Calu3 (cell line): ENCODE results near the gene FBXO45. TPM values are rescaled to one million over a fixed set of nuclear protein-coding genes. Genes with fewer than 3 reads are reported as not detected.

Experiments
- BruUV-seq: library from RNA; stranded (reverse); fragments of 400-500 nt; replicated peaks from 2 replicates; lab custom pipeline; 2021; lab: Mats Ljungman, UMichigan
- CTCF ChIA-PET: fragments of 300-600 bp; sonication (Branson Sonifier 250); formaldehyde crosslinking; loops from one replicate; lab custom pipeline; 2022; ENCODE audit warnings: antibody characterized with exemption; lab: Charles Lee
- DNase-seq: peaks from one replicate; pipeline ENCODE4 v3.0.0; 2022
- H3K27ac Mint-ChIP-seq: one replicate; pipeline ENCODE4 v1.8.0; 2022; ENCODE audit warnings: mixed read lengths; ENCODE audit not compliant: unreplicated experiment
- H3K27me3 Mint-ChIP-seq: one replicate; pipeline ENCODE4 v1.8.0; 2022; ENCODE audit warnings: mixed read lengths; ENCODE audit not compliant: unreplicated experiment
- H3K36me3 Mint-ChIP-seq: one replicate; pipeline ENCODE4 v1.8.0; 2022; ENCODE audit warnings: mild to moderate bottlenecking, moderate library complexity, mixed read lengths; ENCODE audit not compliant: insufficient read depth, unreplicated experiment
- H3K4me1 Mint-ChIP-seq: one replicate; pipeline ENCODE4 v1.8.0; 2022; ENCODE audit warnings: mild to moderate bottlenecking, low read depth, mixed read lengths; ENCODE audit not compliant: unreplicated experiment
- H3K4me3 Mint-ChIP-seq: one replicate; pipeline ENCODE4 v1.8.0; 2022; ENCODE audit warnings: mild to moderate bottlenecking, low read depth, moderate library complexity, mixed read lengths; ENCODE audit not compliant: unreplicated experiment
- H3K9me3 Mint-ChIP-seq: one replicate; pipeline ENCODE4 v1.8.0; 2022; ENCODE audit warnings: low read depth, mixed read lengths; ENCODE audit not compliant: unreplicated experiment
- intact Hi-C: fragments of 100-400 bp; cut with micrococcal nuclease; formaldehyde crosslinking; loops from one replicate; pipeline ENCODE4 v1.10.0; 2022; ENCODE audit not compliant: unreplicated experiment
- total RNA-seq: library from RNA; stranded (reverse); gene quantifications from 2 replicates; pipeline ENCODE4 v1.2.3, GENCODE V29; 2022
- TF ChIP-seq, protein P1 (sequence below): fragments of 200-600 bp; IDR thresholded peaks from one replicate; pipeline ENCODE4 v1.8.0; 2022; ENCODE audit warnings: antibody characterized with exemption; ENCODE audit not compliant: unreplicated experiment

Gene FBXO45
- total RNA-seq, 1 experiment from 2014 or later = 10.8 TPM

- no TSS peak for BruUV-seq
- H3K27me3 Mint-ChIP-seq = no peaks in the 10 kb centered on the region
- intact Hi-C loops = no loop called here
- no peak overlapping the region for H3K4me3 Mint-ChIP-seq
- no peak for DNase-seq
- H3K27ac Mint-ChIP-seq = no peak overlapping the region
- no peaks in the 10 kb centered on the region for H3K36me3 Mint-ChIP-seq
- H3K9me3 Mint-ChIP-seq = no peaks in the 10 kb centered on the region
- TF ChIP-seq, protein P1, sequence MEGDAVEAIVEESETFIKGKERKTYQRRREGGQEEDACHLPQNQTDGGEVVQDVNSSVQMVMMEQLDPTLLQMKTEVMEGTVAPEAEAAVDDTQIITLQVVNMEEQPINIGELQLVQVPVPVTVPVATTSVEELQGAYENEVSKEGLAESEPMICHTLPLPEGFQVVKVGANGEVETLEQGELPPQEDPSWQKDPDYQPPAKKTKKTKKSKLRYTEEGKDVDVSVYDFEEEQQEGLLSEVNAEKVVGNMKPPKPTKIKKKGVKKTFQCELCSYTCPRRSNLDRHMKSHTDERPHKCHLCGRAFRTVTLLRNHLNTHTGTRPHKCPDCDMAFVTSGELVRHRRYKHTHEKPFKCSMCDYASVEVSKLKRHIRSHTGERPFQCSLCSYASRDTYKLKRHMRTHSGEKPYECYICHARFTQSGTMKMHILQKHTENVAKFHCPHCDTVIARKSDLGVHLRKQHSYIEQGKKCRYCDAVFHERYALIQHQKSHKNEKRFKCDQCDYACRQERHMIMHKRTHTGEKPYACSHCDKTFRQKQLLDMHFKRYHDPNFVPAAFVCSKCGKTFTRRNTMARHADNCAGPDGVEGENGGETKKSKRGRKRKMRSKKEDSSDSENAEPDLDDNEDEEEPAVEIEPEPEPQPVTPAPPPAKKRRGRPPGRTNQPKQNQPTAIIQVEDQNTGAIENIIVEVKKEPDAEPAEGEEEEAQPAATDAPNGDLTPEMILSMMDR = no peak
- H3K4me1 Mint-ChIP-seq = no peaks in the 10 kb centered on the region
- CTCF ChIA-PET = no interaction called here
These were observed 16.2 kb upstream of the FBXO45 start for GRCh38 chr3:196552253-196552652.

- no TSS peak for BruUV-seq
- H3K27ac Mint-ChIP-seq = no peak overlapping the region
- intact Hi-C loops = no loop called here
- H3K4me3 Mint-ChIP-seq = no peak overlapping the region
- H3K9me3 Mint-ChIP-seq = no peaks in the 10 kb centered on the region
- no peaks in the 10 kb centered on the region for H3K4me1 Mint-ChIP-seq
- TF ChIP-seq, protein P1 = no peak
- no peaks in the 10 kb centered on the region for H3K27me3 Mint-ChIP-seq
- no peak for DNase-seq
- CTCF ChIA-PET = no interaction called here
- no peaks in the 10 kb centered on the region for H3K36me3 Mint-ChIP-seq
These were observed 14.9 kb upstream of the FBXO45 start for GRCh38 chr3:196553551-196553950.

GRCh38 chr3:196554205-196554604 lies 14.3 kb upstream of the FBXO45 start:
- H3K27ac Mint-ChIP-seq = no peak overlapping the region
- DNase-seq = no peak
- TF ChIP-seq, protein P1 = no peak
- no peaks in the 10 kb centered on the region for H3K36me3 Mint-ChIP-seq
- intact Hi-C loops = no loop called here
- CTCF ChIA-PET = no interaction called here
- no peaks in the 10 kb centered on the region for H3K27me3 Mint-ChIP-seq
- H3K9me3 Mint-ChIP-seq = no peaks in the 10 kb centered on the region
- BruUV-seq = no TSS peak
- H3K4me3 Mint-ChIP-seq = no peak overlapping the region
- H3K4me1 Mint-ChIP-seq = no peaks in the 10 kb centered on the region

GRCh38 chr3:196555295-196555694 lies 13.2 kb upstream of the FBXO45 start:
- intact Hi-C loops = no loop called here
- DNase-seq = no peak
- Mint-ChIP-seq H3K27me3 (no peaks in the 10 kb centered on the region), H3K27ac (no peak overlapping the region), H3K9me3 (no peaks in the 10 kb centered on the region), H3K4me1 (no peaks in the 10 kb centered on the region), H3K36me3 (no peaks in the 10 kb centered on the region), H3K4me3 (no peak overlapping the region)
- no TSS peak for BruUV-seq
- TF ChIP-seq, protein P1 = no peak
- CTCF ChIA-PET = no interaction called here
